ENCODE results near the gene RRM1.

DNA sequence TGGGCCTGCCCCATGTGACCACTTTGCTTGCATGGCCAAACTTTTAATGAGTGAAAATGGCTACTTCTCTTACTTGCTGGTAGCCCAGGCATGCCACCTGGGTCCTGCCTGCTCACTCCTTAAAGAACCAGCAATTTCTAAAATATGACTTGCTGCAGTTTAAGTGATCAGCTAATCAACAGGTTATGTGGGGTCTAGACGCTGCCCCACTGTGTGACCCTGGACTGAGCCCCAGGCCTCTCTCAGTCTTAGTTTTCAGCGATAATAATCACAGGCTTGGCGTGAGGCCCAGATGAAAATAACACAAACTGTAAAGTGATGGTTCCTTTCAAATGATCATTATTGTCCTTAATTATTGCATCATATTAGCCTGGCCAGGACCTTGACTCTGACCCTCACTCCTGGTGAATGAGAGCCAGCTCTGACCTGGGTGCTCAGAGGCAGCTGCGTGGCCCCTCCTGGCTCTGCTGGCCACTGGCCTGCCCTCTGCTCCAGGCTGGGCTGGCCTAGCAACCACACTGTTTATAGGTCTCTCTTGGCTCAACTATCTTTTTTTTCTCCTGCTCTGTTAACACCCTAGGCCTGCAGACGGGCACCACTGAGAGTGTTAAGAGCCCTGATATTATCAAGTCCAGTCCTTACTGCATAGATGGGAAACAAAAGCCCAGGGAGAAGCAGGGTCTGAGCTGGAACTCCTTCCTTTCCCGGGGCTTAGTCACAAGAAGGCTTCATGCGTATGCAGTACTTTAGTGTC, 89.7 kb downstream of the RRM1 start:
- TF ChIP-seq POLR2AphosphoS5 (IDR thresholded peaks at IDR 0.05; ENCODE audit: borderline replicate concordance, low read depth, low read length) (no peak), EZH2 (IDR thresholded peaks at IDR 0.05) (no peak), FOXP2 (optimal IDR thresholded peaks at IDR 0.05; ENCODE audit: control extremely low read depth, extremely low read length, insufficient read depth) (no peak)

Data from SK-N-MC (cell line).